Renal pelvis (tissue), 4 donors: ENCODE data around the gene HADHA. TPM values are rescaled to one million over a fixed set of nuclear protein-coding genes. Genes with fewer than 3 reads are reported as not detected.

Experiments
- DNase-seq: peaks from one replicate; pipeline ENCODE4 v3.0.0-alpha.2; 2013
- polyA plus RNA-seq, 3 donors: library from polyadenylated mRNA; unstranded; fragments of 120-200 nt; gene quantifications; one replicate each; pipeline ENCODE4 v1.2.1, GENCODE V29; 2013; ENCODE audit not compliant: insufficient read length in 3 of 3

The HADHA gene
- polyA plus RNA-seq, 3 donors, result 199 to 235 (median 218) TPM

- no peak for DNase-seq
Measured at GRCh38 chr2:26196683-26197418, 47.6 kb downstream of the HADHA start.

GRCh38 chr2:26195040-26195984 is 49.1 kb downstream of the HADHA start:
- DNase-seq, result peak; percentile 42

- no peak for DNase-seq
Measured at GRCh38 chr2:26193578-26194231, 50.7 kb downstream of the HADHA start.

- DNase-seq, result no peak
Measured at GRCh38 chr2:26191316-26192159, 52.9 kb downstream of the HADHA start.

- no peak for DNase-seq
Measured at GRCh38 chr2:26190369-26190768, 54.1 kb downstream of the HADHA start.

GRCh38 chr2:26189751-26190150 is 54.7 kb downstream of the HADHA start:
- no peak for DNase-seq

- no peak for DNase-seq
Measured at GRCh38 chr2:26189123-26189522, 55.3 kb downstream of the HADHA start.

- DNase-seq, result no peak
Measured at GRCh38 chr2:26187537-26188104, 56.8 kb downstream of the HADHA start.

GRCh38 chr2:26187114-26187513 is 57.3 kb downstream of the HADHA start:
- DNase-seq, result no peak

- DNase-seq, result no peak
Measured at GRCh38 chr2:26185954-26186770, 58.3 kb downstream of the HADHA start.

GRCh38 chr2:26185304-26185928 is 59.0 kb downstream of the HADHA start:
- no peak for DNase-seq

GRCh38 chr2:26184555-26185303 is 59.7 kb downstream of the HADHA start:
- DNase-seq, result peak; percentile 80

- no peak for DNase-seq
Measured at GRCh38 chr2:26184121-26184520, 60.3 kb downstream of the HADHA start.

- no peak for DNase-seq
Measured at GRCh38 chr2:26182887-26183630, 61.4 kb downstream of the HADHA start.

- DNase-seq, result no peak
Measured at GRCh38 chr2:26182441-26182840, 62.0 kb downstream of the HADHA start.

- DNase-seq, result no peak
Measured at GRCh38 chr2:26179446-26179913, 65.0 kb downstream of the HADHA start.

- no peak for DNase-seq
Measured at GRCh38 chr2:26178746-26179436, 65.5 kb downstream of the HADHA start.
